LNCAP (cell line): ENCODE data around the gene TNFRSF19.

ENCODE experiments used
- TF ChIP-seq, protein P1 (sequence below): fragments of 450-650 bp; IDR thresholded peaks from 2 replicates; pipeline ENCODE4 v1.5.1; 2017; ENCODE audit warnings: mild to moderate bottlenecking

TNFRSF19 gene

DNA sequence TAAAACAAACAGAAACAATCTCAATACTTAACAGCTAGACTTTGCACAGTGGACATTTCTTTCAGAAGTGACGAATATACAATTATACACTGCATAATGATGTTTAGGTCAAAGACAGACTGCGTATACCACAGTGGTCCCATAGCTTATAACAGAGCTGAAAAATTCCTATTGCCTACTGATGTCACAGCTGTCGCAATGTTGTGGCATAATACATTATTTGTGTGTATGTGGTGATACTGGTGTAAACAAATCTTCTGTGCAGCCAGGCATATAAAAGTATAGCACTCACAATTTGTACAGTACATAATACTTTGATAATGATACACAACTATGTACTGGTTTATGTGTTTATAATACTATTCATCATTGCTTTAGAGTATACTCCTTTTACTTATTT is 116.7 kb downstream of the TNFRSF19 start:
- TF ChIP-seq, protein P1, sequence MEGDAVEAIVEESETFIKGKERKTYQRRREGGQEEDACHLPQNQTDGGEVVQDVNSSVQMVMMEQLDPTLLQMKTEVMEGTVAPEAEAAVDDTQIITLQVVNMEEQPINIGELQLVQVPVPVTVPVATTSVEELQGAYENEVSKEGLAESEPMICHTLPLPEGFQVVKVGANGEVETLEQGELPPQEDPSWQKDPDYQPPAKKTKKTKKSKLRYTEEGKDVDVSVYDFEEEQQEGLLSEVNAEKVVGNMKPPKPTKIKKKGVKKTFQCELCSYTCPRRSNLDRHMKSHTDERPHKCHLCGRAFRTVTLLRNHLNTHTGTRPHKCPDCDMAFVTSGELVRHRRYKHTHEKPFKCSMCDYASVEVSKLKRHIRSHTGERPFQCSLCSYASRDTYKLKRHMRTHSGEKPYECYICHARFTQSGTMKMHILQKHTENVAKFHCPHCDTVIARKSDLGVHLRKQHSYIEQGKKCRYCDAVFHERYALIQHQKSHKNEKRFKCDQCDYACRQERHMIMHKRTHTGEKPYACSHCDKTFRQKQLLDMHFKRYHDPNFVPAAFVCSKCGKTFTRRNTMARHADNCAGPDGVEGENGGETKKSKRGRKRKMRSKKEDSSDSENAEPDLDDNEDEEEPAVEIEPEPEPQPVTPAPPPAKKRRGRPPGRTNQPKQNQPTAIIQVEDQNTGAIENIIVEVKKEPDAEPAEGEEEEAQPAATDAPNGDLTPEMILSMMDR, result no peak

DNA sequence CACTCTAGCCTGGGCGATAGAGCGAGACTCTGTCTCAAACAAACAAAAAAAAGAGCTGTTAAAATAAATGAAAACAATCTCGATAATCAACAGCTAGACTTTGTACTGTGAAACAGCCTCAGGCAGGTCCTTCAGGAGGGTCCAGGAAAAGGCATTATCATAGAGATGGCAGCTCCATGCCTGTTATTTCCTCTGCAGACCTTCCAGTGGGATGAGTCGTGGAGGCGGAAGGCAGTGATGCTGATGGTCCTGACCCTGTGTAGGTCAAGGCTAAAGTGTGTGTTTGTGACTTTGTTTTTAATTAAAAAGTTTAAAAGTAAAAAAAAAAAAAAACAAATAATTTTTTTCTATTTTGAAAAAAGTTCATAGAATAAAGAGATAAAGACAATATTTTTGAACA is 117.4 kb downstream of the TNFRSF19 start:
- TF ChIP-seq, protein P1, result no peak

DNA sequence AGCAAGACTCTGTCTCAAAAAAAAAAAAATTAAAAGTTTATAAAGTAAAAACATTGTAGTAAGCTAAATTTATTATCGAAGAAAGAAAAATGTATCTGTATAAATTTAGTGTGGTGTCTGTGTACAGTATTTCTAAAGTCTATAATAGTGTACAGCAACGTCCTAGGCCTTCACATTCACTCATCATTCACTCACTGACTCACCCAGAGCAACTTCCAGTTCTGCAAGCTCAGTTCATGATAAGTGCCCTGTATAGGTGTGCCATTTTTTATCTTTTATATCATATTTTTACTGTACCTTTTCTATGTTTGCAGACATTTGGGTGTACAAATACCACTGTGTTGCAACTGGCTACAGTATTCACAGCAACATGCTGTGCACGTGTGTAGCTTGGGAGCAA is 118.1 kb downstream of the TNFRSF19 start:
- TF ChIP-seq, protein P1, result no peak

DNA sequence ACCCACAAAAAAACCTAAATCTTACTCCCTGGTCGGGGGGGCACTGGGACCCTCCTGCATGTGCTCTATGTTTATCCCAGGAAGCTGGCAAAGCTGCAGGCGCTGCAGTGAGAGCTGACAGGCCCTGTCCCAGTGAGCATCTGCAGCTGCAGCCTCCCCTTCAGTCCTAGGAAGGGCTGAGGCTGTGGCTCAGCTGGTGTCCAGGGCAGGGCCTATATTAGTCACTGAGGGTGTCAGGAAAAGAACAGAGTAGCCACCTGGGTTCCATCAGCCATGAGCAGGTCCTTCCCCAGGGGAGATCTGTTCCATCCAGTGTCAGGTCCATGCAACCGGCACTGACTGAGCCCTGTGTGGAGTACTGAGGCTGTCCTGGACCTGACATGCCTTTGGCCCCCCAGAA is 120.5 kb downstream of the TNFRSF19 start:
- TF ChIP-seq, protein P1, result no peak

DNA sequence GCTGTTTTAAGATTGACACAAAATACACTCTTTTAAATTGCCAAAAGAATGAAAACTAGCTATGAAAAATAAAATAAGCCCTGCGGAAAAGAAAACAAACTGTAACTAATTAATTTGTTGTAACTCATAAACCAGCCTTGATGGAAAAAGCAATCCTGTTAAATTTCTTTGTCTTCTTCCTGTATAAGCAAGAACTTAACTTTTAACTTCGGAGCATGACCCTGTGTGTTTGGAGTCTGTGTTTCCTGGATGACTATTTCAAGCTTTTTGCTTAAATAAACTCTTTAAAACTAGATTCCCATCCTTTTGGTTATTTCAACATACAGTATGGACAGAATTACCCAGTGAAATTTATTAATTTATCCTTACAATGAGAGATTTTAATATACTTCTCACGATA is 122.6 kb downstream of the TNFRSF19 start:
- TF ChIP-seq, protein P1, result no peak

DNA sequence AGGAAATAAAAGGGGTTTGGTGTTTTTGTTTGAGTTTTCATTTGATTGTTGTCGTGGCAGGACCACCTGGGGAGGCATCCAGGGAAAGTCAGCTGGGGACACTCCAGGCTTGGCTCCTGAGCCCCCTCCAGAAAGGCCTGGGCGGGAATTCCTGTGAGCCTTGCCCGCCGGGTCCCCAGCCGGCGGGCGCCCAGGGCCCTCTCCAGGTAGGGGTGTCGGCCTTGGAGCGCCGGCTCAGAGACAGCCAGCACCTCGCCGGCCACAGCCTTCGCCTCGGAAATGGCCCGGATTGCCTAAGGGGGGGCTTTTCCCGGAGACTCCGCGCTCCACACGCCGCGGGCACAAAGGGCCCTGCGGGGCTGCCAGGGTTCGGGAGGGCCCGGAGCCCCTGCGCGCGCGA is 125.0 kb downstream of the TNFRSF19 start:
- TF ChIP-seq, protein P1, result no peak

DNA sequence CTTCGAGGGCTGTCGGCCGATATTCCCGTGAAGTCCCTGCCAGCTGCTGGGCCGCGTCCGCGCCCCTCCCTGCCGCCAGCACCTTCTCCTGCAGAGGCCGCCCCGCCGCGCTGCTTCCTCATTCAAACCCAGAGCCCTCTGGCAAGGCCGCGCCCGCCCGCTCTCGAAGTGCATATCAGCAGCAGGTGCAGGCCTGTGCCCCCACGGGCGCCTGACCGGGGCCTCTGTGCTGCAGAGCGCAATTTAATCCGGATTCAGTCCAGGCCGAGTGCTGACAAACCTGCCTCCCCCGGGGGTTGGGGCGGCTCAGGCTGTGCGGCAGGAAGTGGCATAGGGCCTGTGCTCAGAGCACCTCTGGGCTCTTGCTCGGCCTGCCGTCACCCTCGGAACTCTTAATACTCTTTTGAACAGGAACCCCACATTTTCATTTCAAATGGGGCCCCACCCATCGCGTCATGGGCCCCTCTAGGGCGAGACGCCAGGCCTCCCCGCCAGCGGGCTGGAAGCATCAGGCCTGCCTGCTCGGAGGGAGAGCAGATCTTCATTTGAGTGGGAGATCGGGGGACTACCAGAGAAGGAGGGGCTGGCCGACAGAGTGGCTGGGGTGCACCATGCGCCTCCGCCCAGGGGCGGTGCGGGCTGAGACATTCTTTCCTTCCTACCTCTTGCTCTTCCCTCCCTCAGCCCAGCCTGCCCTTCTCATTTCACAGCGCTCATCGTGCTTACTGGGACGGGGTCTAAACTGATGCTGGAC is 125.7 kb downstream of the TNFRSF19 start:
- TF ChIP-seq, protein P1, result no peak

DNA sequence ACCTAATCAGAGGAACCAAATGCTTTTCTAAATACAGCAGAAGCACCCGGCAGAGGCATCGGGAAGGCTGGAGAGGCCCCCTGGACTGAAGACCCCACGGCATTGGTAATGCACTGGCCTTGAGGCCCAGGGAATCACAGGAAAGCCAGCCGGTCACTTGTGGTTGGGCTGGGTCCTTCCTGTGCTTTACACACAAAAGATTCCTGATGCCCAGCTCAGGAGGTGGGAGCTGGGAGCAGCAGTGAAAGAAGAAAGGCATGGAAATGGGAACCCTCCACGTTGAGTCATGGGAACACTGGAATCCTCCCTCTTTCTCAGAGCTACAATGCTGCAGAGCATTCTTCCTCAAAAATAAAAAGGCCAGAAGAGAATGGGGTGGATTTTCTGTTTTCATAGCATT is 126.4 kb downstream of the TNFRSF19 start:
- TF ChIP-seq, protein P1, result no peak
